Measurements from ENCODE around the gene KDM4C.

DNA sequence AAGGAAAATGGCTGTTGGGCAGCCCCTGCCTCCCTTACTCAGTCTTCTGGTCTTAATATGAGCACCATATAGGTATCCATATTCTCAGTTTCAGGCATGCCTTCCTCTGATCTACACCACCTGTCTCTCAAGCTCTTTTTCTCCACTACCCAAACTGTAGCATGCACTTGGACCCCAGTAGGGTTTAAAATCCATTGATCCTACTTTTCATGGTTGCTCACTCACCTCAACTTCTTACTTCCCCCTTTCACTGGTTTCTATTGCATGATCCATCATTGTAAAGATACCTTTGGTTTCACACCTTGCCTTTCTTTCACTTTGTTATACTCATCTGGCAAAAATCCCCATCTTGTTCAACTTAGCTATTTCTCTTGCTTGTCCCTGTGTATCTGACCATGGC is 159.4 kb downstream of the KDM4C start:
- TF ChIP-seq, protein P1, sequence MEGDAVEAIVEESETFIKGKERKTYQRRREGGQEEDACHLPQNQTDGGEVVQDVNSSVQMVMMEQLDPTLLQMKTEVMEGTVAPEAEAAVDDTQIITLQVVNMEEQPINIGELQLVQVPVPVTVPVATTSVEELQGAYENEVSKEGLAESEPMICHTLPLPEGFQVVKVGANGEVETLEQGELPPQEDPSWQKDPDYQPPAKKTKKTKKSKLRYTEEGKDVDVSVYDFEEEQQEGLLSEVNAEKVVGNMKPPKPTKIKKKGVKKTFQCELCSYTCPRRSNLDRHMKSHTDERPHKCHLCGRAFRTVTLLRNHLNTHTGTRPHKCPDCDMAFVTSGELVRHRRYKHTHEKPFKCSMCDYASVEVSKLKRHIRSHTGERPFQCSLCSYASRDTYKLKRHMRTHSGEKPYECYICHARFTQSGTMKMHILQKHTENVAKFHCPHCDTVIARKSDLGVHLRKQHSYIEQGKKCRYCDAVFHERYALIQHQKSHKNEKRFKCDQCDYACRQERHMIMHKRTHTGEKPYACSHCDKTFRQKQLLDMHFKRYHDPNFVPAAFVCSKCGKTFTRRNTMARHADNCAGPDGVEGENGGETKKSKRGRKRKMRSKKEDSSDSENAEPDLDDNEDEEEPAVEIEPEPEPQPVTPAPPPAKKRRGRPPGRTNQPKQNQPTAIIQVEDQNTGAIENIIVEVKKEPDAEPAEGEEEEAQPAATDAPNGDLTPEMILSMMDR (IDR thresholded peaks at IDR 0.05) = no peak
- TF ChIP-seq EP300 (IDR thresholded peaks at IDR 0.05) (no peak), RCOR1 (IDR thresholded peaks at IDR 0.05; ENCODE audit: low read depth, low read length) (no peak)

All from A549 (cell line).